ENCODE data around the gene PDE5A.

DNA sequence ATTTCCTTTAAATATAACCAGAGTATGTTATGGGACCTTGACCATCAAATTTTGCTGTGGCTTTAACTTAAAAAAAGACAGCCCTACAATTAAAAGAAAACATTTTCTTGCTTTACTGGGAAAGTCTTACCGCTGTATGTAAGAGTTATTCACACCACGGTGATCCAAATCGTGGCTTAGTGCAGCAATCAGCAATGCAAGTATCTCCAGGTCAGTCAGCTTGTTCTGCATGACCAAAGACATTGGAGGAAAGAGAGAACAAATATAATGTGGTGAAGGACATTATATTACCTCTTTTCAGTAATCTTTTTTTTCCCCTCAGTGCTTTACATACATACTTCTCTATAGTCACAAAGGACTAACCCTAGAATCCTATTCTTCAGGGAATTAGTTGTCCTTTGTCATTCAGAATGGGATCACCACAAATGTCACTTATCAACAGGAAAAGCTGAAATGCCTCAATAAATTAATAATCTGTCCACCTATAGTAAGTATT is 109.6 kb downstream of the PDE5A start:
- TF ChIP-seq EZH2phosphoT487 (IDR thresholded peaks at IDR 0.05; ENCODE audit: insufficient read depth, low read depth): no peak
- no peak for TF ChIP-seq EZH2 (IDR thresholded peaks at IDR 0.05; ENCODE audit: insufficient read depth, poor library complexity, severe bottlenecking)

Data from GM23248 (cell line).